ENCODE results near the gene NRXN3. TPM values are rescaled to one million over a fixed set of nuclear protein-coding genes. Genes with fewer than 3 reads are reported as not detected.

NRXN3 gene
- total and polyA plus RNA-seq, 2 experiments from 2014 or later, result 5.7 to 7.1 TPM

GRCh38 chr14:79660053-79660939 lies 1490.1 kb downstream of the NRXN3 start:
- TF ChIP-seq EZH2 (IDR thresholded peaks at IDR 0.05; ENCODE audit: borderline replicate concordance), result no peak
- TF ChIP-seq CTCF (IDR thresholded peaks at IDR 0.05; ENCODE audit: poor library complexity), result no peak
- no peak for TF ChIP-seq EZH2phosphoT487 (IDR thresholded peaks at IDR 0.05; ENCODE audit: low read depth, severe bottlenecking, unreplicated experiment)
- H3K27me3 ChIP-seq, result no peaks in the 10 kb centered on the region
- H3K4me3 ChIP-seq, result no peak overlapping the region
- no peaks in the 10 kb centered on the region for H3K9me3 ChIP-seq (ENCODE audit: low read depth)
- no peaks in the 10 kb centered on the region for H3K4me1 ChIP-seq (ENCODE audit: insufficient read depth)
- no peak for DNase-seq (ENCODE audit: low spot score)
- H3K79me2 ChIP-seq, result no peaks in the 10 kb centered on the region
- no peak overlapping the region for H3K27ac ChIP-seq
- H3K36me3 ChIP-seq (replicated peaks; ENCODE audit: insufficient read depth, low read depth), result no peaks in the 10 kb centered on the region
- H3K9me2 ChIP-seq (replicated peaks; ENCODE audit: insufficient read depth), result no peaks in the 10 kb centered on the region
- H2AFZ ChIP-seq, result no peak overlapping the region
- no peaks in the 10 kb centered on the region for H4K20me1 ChIP-seq (ENCODE audit: insufficient read depth, poor library complexity, severe bottlenecking)
- no peak overlapping the region for H3K4me2 ChIP-seq
- WGBS (ENCODE audit: low lambda C conversion rate, missing lambda C conversion rate), result 75% methylated on average over 7 of the region's 7 CpGs

GRCh38 chr14:79661752-79662151 lies 1491.6 kb downstream of the NRXN3 start:
- 75% methylated on average over 4 of the region's 4 CpGs for WGBS (ENCODE audit: low lambda C conversion rate, missing lambda C conversion rate)
- H3K9me2 ChIP-seq (replicated peaks; ENCODE audit: insufficient read depth), result no peaks in the 10 kb centered on the region
- H3K4me1 ChIP-seq (ENCODE audit: insufficient read depth), result no peaks in the 10 kb centered on the region
- no peaks in the 10 kb centered on the region for H3K79me2 ChIP-seq
- H4K20me1 ChIP-seq (ENCODE audit: insufficient read depth, poor library complexity, severe bottlenecking), result no peaks in the 10 kb centered on the region
- H3K36me3 ChIP-seq (replicated peaks; ENCODE audit: insufficient read depth, low read depth), result no peaks in the 10 kb centered on the region
- no peak overlapping the region for H3K27ac ChIP-seq
- no peak overlapping the region for H2AFZ ChIP-seq
- no peak for DNase-seq (ENCODE audit: low spot score)
- no peaks in the 10 kb centered on the region for H3K9me3 ChIP-seq (ENCODE audit: low read depth)
- no peak for TF ChIP-seq CTCF (IDR thresholded peaks at IDR 0.05; ENCODE audit: poor library complexity)
- no peak for TF ChIP-seq EZH2 (IDR thresholded peaks at IDR 0.05; ENCODE audit: borderline replicate concordance)
- no peak for TF ChIP-seq EZH2phosphoT487 (IDR thresholded peaks at IDR 0.05; ENCODE audit: low read depth, severe bottlenecking, unreplicated experiment)
- H3K27me3 ChIP-seq, result no peaks in the 10 kb centered on the region
- H3K4me3 ChIP-seq, result no peak overlapping the region
- no peak overlapping the region for H3K4me2 ChIP-seq

- no peaks in the 10 kb centered on the region for H3K9me3 ChIP-seq (ENCODE audit: low read depth)
- H3K9me2 ChIP-seq (replicated peaks; ENCODE audit: insufficient read depth), result no peaks in the 10 kb centered on the region
- no peak overlapping the region for H2AFZ ChIP-seq
- no peak for TF ChIP-seq CTCF (IDR thresholded peaks at IDR 0.05; ENCODE audit: poor library complexity)
- TF ChIP-seq EZH2 (IDR thresholded peaks at IDR 0.05; ENCODE audit: borderline replicate concordance), result no peak
- TF ChIP-seq EZH2phosphoT487 (IDR thresholded peaks at IDR 0.05; ENCODE audit: low read depth, severe bottlenecking, unreplicated experiment), result no peak
- H3K4me1 ChIP-seq (ENCODE audit: insufficient read depth), result no peaks in the 10 kb centered on the region
- H3K27ac ChIP-seq, result no peak overlapping the region
- WGBS (ENCODE audit: low lambda C conversion rate, missing lambda C conversion rate), result 49% methylated on average over 2 of the region's 2 CpGs
- H3K4me3 ChIP-seq, result no peak overlapping the region
- no peaks in the 10 kb centered on the region for H3K27me3 ChIP-seq
- H3K79me2 ChIP-seq, result no peaks in the 10 kb centered on the region
- H3K36me3 ChIP-seq (replicated peaks; ENCODE audit: insufficient read depth, low read depth), result no peaks in the 10 kb centered on the region
- DNase-seq (ENCODE audit: low spot score), result no peak
- H4K20me1 ChIP-seq (ENCODE audit: insufficient read depth, poor library complexity, severe bottlenecking), result no peaks in the 10 kb centered on the region
- no peak overlapping the region for H3K4me2 ChIP-seq
Observed at GRCh38 chr14:79663453-79663852, 1493.3 kb downstream of the NRXN3 start.
